K562 (cell line): Measurements from ENCODE around the gene SRGAP3.

ENCODE experiments used
- ETS2 ChIP-seq: IDR thresholded peaks from 2 replicates; pipeline ENCODE4 v1.6.1; 2016; ENCODE audit warnings: borderline replicate concordance, missing genetic modification characterization, mild to moderate bottlenecking, moderate library complexity, missing compliant biosample characterization; ENCODE audit not compliant: poor library complexity, severe bottlenecking
- PHF8 ChIP-seq: fragments of 200-600 bp; sonication (generic); IDR thresholded peaks from 2 replicates; pipeline ENCODE4 v1.6.1; 2012; ENCODE audit warnings: mixed run types, mild to moderate bottlenecking, inconsistent platforms, low read length, moderate library complexity, borderline replicate concordance
- POLR2AphosphoS2 ChIP-seq: IDR thresholded peaks from 2 replicates; pipeline ENCODE4 v1.6.1; 2012; ENCODE audit warnings: low read length, improper control_type of control experiment
- POLR2AphosphoS5 ChIP-seq: IDR thresholded peaks from 2 replicates; pipeline ENCODE4 v1.6.1; 2011; ENCODE audit warnings: mild to moderate bottlenecking, low read depth, low read length, moderate library complexity; ENCODE audit not compliant: control insufficient read depth, insufficient read depth

DNA sequence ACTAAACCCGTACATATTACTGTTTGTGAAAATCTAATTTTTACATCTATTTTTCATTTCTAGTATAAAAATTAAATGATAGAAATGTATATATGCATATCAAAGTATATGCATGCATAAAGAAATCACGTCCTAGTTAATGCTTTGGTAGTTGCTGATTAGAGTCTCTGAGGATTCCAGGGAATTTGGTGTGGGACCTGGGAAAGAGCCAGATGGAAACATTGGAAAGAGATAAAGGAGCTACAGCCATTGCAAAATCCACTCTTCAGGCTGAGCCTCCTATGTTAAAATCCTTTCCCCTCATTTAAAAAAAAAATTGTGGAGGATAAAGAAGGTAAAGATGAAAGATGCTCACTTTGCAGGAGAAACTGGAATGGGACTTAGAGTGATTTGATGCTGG lies 134.1 kb downstream of the SRGAP3 start:
- TF ChIP-seq POLR2AphosphoS2 (no peak), ETS2 (tag) (no peak), PHF8 (no peak), POLR2AphosphoS5 (no peak)
